A673 (cell line): ENCODE results near the gene MUC22. TPM values are rescaled to one million over a fixed set of nuclear protein-coding genes. Genes with fewer than 3 reads are reported as not detected.
A peak's percentile ranks its signal among the peaks of the same experiment; 100 is the strongest.

ENCODE experiments used
- BruUV-seq: library from RNA; stranded (reverse); fragments of 400-500 nt; replicated peaks from 2 replicates; lab custom pipeline; 2021; lab: Mats Ljungman, UMichigan
- CTCF ChIA-PET: fragments of 300-600 bp; sonication (Branson Sonifier 250); formaldehyde crosslinking; loops from one replicate; lab custom pipeline; 2022; ENCODE audit warnings: antibody characterized with exemption; lab: Charles Lee
- POLR2A ChIA-PET: fragments of 300-600 bp; sonication (Branson Sonifier 250); formaldehyde crosslinking; loops from one replicate; lab custom pipeline; 2022; ENCODE audit warnings: antibody characterized with exemption; ENCODE audit not compliant: low non-redundant PET; lab: Charles Lee
- DNase-seq: peaks from one replicate; pipeline ENCODE4 v3.0.0-alpha.2; 2015; ENCODE audit warnings: low spot score
- H3K27ac ChIP-seq: fragments of 200-600 bp; sonication (generic); 2 replicates; pipeline ENCODE4 v1.5.1; 2016; ENCODE audit warnings: mixed run types, low read depth, mild to moderate bottlenecking, mixed read lengths, antibody characterized with exemption, low read length; ENCODE audit not compliant: poor library complexity, severe bottlenecking
- H3K27me3 ChIP-seq: fragments of 200-600 bp; sonication (generic); replicated peaks from 2 replicates; pipeline ENCODE4 v1.6.1; 2017; ENCODE audit warnings: mixed run types, low read depth, mild to moderate bottlenecking, mixed read lengths, antibody characterized with exemption, low read length; ENCODE audit not compliant: insufficient read depth, poor library complexity
- H3K36me3 ChIP-seq: fragments of 200-600 bp; sonication (generic); 2 replicates; pipeline ENCODE4 v1.6.1; 2016; ENCODE audit warnings: mixed run types, mild to moderate bottlenecking, mixed read lengths, antibody characterized with exemption, low read length; ENCODE audit not compliant: insufficient read depth, poor library complexity, severe bottlenecking
- H3K4me1 ChIP-seq: fragments of 200-600 bp; sonication (generic); 2 replicates; pipeline ENCODE4 v1.6.1; 2017; ENCODE audit warnings: mixed run types, mild to moderate bottlenecking, mixed read lengths, antibody characterized with exemption, low read length; ENCODE audit not compliant: insufficient read depth, poor library complexity, severe bottlenecking
- H3K4me3 ChIP-seq: fragments of 200-600 bp; sonication (generic); 2 replicates; pipeline ENCODE4 v1.5.1; 2016; ENCODE audit warnings: low read depth, mixed run types, mild to moderate bottlenecking, mixed read lengths, low read length; ENCODE audit not compliant: poor library complexity, severe bottlenecking
- H3K9me3 ChIP-seq: fragments of 200-600 bp; sonication (generic); 2 replicates; pipeline ENCODE4 v1.6.1; 2016; ENCODE audit warnings: mixed run types, low read depth, mild to moderate bottlenecking, mixed read lengths, antibody characterized with exemption, low read length; ENCODE audit not compliant: poor library complexity, severe bottlenecking
- EZH2 ChIP-seq: fragments of 200-600 bp; sonication (generic); IDR thresholded peaks from 2 replicates; pipeline ENCODE4 v1.6.1; 2017; ENCODE audit warnings: borderline replicate concordance, low read depth, mild to moderate bottlenecking, mixed read lengths, antibody characterized with exemption, low read length; ENCODE audit not compliant: poor library complexity, severe bottlenecking
- intact Hi-C: fragments of 100-400 bp; cut with micrococcal nuclease; formaldehyde crosslinking; loops from one replicate; pipeline ENCODE4 v1.10.0; 2022; ENCODE audit not compliant: unreplicated experiment
- total RNA-seq: library from RNA; stranded (reverse); gene quantifications from 2 replicates; pipeline ENCODE4 v1.2.3, GENCODE V29; 2021
- TF ChIP-seq, protein P1 (sequence below): fragments of 300-800, 200-600 bp; sonication (generic); conservative IDR thresholded peaks from 2 replicates; pipeline ENCODE4 v1.5.1; 2017; ENCODE audit warnings: low read depth, mild to moderate bottlenecking, antibody characterized with exemption, low read length, moderate library complexity, mixed read lengths

Gene MUC22
- total RNA-seq, 1 experiment from 2014 or later = not detected

DNA sequence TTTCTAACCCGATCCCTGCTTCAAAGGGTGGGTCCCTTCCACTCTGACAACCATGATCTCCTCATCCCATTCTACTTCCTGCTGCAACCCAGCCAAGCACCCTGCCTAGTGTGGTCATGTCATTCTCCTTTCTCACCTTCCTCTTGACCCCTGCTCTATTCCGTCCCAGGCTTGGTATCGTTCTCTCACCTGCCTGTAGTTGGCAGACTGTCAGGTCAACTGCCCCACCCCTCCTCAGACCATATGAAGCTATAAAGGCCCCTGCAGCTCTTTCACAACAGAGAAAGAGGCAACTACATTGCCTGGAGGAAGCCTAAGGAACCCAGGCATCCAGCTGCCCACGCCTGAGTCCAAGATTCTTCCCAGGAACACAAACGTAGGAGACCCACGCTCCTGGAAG is 26.8 kb upstream of the MUC22 start, which contains the start of gene MUC21:
Gene MUC21 (plus strand): TSS at position 280 of the 400 bp plus-strand sequence. CDS start 241 bp downstream, outside the sequence.
- DNase-seq = no peak
- intact Hi-C loops = no loop called here
- H3K36me3 ChIP-seq = no peaks in the 10 kb centered on the region
- H3K27me3 ChIP-seq = no peaks in the 10 kb centered on the region
- peaks cover 11% of the 10 kb centered on the region for H3K4me1 ChIP-seq
- H3K9me3 ChIP-seq = no peaks in the 10 kb centered on the region
- POLR2A ChIA-PET = no interaction called here
- TF ChIP-seq EZH2 = no peak
- TF ChIP-seq, protein P1, sequence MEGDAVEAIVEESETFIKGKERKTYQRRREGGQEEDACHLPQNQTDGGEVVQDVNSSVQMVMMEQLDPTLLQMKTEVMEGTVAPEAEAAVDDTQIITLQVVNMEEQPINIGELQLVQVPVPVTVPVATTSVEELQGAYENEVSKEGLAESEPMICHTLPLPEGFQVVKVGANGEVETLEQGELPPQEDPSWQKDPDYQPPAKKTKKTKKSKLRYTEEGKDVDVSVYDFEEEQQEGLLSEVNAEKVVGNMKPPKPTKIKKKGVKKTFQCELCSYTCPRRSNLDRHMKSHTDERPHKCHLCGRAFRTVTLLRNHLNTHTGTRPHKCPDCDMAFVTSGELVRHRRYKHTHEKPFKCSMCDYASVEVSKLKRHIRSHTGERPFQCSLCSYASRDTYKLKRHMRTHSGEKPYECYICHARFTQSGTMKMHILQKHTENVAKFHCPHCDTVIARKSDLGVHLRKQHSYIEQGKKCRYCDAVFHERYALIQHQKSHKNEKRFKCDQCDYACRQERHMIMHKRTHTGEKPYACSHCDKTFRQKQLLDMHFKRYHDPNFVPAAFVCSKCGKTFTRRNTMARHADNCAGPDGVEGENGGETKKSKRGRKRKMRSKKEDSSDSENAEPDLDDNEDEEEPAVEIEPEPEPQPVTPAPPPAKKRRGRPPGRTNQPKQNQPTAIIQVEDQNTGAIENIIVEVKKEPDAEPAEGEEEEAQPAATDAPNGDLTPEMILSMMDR = no peak
- no TSS peak for BruUV-seq
- CTCF ChIA-PET = no interaction called here
- peak within 1 kb of the TSS; percentile 28 for H3K27ac ChIP-seq
- no peak within 1 kb of the TSS for H3K4me3 ChIP-seq

DNA sequence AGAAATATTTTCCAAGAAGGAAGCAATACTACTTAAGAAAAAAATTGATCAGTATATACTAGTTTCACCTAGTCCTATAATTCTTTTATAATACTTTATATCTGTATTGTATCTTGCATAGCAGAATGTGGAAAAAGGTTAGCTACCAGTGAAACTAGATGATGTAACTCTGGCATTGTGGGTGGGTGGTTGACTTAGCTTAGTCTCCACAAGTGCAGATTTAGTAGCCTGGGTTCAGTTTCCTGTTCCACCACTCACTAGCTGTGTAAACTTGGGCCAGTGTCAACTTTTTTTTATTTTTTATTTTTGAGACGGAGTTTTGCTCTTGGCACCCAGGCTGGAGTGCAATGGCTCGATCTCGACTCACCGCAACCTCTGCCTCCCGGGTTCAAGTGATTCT is 24.8 kb upstream of the MUC22 start:
- H3K27me3 ChIP-seq = no peaks in the 10 kb centered on the region
- POLR2A ChIA-PET = interaction anchor here (0.7 to 0.8 kb wide), 2 partner anchors 10 to 12 kb away, joined by 3 to 4 read pairs; no protein-coding TSS in a partner anchor
- H3K4me3 ChIP-seq = no peak overlapping the region
- no peak for DNase-seq
- CTCF ChIA-PET = no interaction called here
- intact Hi-C loops = no loop called here
- peaks cover 11% of the 10 kb centered on the region for H3K4me1 ChIP-seq
- BruUV-seq = no TSS peak
- H3K27ac ChIP-seq = no peak overlapping the region
- no peaks in the 10 kb centered on the region for H3K9me3 ChIP-seq
- H3K36me3 ChIP-seq = no peaks in the 10 kb centered on the region
- TF ChIP-seq, protein P1 = no peak
- TF ChIP-seq EZH2 = no peak

DNA sequence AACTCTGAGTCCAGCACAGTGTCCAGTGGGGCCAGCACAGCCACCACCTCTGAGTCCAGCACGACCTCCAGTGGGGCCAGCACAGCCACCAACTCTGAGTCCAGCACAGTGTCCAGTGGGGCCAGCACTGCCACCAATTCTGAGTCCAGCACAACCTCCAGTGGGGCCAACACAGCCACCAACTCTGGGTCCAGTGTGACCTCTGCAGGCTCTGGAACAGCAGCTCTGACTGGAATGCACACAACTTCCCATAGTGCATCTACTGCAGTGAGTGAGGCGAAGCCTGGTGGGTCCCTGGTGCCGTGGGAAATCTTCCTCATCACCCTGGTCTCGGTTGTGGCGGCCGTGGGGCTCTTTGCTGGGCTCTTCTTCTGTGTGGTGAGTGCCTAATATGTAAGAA is 23.0 kb upstream of the MUC22 start:
- DNase-seq = no peak
- intact Hi-C loops = no loop called here
- CTCF ChIA-PET = no interaction called here
- Histone ChIP-seq H3K4me3 (no peak overlapping the region), H3K36me3 (no peaks in the 10 kb centered on the region), H3K27me3 (no peaks in the 10 kb centered on the region), H3K9me3 (no peaks in the 10 kb centered on the region), H3K27ac (no peak overlapping the region), H3K4me1 (peaks cover 4% of the 10 kb centered on the region)
- TF ChIP-seq, protein P1 = no peak
- no peak for TF ChIP-seq EZH2
- no TSS peak for BruUV-seq
- POLR2A ChIA-PET = no interaction called here
